Fibroblast of mammary gland (primary cell): ENCODE data around the gene ZDHHC14.
A peak's percentile ranks its signal among the peaks of the same experiment; 100 is the strongest.
"Not testable (repeated sequence)": the region's sequence is repeated elsewhere in the genome, so short reads cannot be mapped to it uniquely, and the experiment has no call there.

Experiments used
- DNase-seq: peaks from one replicate; pipeline ENCODE4 v3.0.0-alpha.2; 2010; ENCODE audit warnings: low read depth
- H3K4me3 ChIP-seq: 2 replicates; pipeline ENCODE4 v1.5.1; 2011; ENCODE audit warnings: low read depth, mild to moderate bottlenecking, low read length, moderate library complexity; ENCODE audit not compliant: control insufficient read depth
- TF ChIP-seq, protein P1 (sequence below): conservative IDR thresholded peaks from 2 replicates; pipeline ENCODE4 v1.5.1; 2011; ENCODE audit warnings: low read depth, low read length, inconsistent platforms; ENCODE audit not compliant: control insufficient read depth, insufficient read depth

ZDHHC14 gene

GRCh38 chr6:157579467-157580031 is 198.6 kb downstream of the ZDHHC14 start:
- DNase-seq, result peak; percentile 2

GRCh38 chr6:157584036-157584435 is 203.0 kb downstream of the ZDHHC14 start:
- TF ChIP-seq, protein P1, sequence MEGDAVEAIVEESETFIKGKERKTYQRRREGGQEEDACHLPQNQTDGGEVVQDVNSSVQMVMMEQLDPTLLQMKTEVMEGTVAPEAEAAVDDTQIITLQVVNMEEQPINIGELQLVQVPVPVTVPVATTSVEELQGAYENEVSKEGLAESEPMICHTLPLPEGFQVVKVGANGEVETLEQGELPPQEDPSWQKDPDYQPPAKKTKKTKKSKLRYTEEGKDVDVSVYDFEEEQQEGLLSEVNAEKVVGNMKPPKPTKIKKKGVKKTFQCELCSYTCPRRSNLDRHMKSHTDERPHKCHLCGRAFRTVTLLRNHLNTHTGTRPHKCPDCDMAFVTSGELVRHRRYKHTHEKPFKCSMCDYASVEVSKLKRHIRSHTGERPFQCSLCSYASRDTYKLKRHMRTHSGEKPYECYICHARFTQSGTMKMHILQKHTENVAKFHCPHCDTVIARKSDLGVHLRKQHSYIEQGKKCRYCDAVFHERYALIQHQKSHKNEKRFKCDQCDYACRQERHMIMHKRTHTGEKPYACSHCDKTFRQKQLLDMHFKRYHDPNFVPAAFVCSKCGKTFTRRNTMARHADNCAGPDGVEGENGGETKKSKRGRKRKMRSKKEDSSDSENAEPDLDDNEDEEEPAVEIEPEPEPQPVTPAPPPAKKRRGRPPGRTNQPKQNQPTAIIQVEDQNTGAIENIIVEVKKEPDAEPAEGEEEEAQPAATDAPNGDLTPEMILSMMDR, result no peak
- no peak for DNase-seq
- H3K4me3 ChIP-seq, result no peak overlapping the region

More at GRCh38 chr6:157579467-157580031, 198.6 kb downstream of the ZDHHC14 start:
- TF ChIP-seq, protein P1, result no peak
- H3K4me3 ChIP-seq, result no peak overlapping the region

DNA sequence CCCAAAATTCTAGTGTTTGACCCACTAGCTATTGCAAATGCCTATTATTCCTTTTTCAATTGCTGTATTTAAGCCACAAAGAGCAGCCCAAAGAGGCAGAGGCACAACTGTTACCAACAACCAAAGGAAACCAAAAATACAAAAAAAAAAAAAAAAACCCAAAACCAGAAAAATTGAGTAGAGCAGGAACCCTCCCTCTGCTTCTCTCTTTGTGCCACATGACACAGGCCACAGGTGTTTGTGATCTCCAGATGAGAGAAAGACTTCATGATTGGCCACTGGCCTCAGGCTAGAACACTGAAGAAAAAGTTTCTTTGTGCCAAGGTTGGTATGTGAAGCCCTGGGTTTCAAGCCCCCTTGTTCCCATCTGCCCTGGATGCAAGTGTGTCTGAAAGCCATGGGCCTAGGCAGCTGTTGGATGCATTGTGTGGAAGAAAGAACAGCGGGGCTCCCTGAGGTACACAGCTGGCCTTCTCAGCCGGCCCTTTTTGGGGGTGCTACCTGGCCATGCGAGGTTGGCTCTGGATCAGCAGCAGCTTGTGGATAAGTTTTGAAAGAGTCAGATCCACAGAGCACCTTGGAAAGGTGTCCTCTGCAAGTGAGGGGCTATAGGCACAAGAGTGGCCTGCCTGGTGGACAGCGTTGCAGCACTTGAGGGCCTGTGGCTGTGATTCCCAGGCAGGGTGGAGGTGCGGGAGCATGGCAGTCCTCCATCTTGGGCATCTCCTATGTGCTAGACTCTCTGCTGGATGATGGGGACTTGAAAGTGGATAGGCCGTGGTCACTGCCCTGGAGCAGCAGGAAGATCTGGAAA is 204.5 kb downstream of the ZDHHC14 start:
- no peak overlapping the region for H3K4me3 ChIP-seq
- TF ChIP-seq, protein P1, result no peak
- no peak for DNase-seq

DNA sequence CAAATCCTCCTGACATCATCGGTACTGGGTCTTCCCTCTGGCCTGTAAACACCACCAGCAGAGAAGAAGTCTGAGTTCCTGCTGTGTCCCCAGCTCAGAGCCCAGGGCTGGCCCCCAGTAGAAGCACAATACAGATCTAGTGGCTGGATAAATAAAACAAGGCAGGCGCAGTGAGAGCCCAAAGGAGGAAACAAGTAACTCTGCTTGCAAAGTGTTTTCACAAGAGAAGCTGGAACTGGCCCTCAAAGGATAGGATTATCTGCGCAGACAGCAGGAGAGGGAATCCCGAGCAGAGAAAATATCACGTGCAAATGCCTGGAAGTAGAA is 205.1 kb downstream of the ZDHHC14 start:
- DNase-seq, result no peak
- TF ChIP-seq, protein P1, result no peak
- no peak overlapping the region for H3K4me3 ChIP-seq

GRCh38 chr6:157586476-157587126 is 205.6 kb downstream of the ZDHHC14 start:
- TF ChIP-seq, protein P1, result no peak
- no peak overlapping the region for H3K4me3 ChIP-seq
- no peak for DNase-seq

DNA sequence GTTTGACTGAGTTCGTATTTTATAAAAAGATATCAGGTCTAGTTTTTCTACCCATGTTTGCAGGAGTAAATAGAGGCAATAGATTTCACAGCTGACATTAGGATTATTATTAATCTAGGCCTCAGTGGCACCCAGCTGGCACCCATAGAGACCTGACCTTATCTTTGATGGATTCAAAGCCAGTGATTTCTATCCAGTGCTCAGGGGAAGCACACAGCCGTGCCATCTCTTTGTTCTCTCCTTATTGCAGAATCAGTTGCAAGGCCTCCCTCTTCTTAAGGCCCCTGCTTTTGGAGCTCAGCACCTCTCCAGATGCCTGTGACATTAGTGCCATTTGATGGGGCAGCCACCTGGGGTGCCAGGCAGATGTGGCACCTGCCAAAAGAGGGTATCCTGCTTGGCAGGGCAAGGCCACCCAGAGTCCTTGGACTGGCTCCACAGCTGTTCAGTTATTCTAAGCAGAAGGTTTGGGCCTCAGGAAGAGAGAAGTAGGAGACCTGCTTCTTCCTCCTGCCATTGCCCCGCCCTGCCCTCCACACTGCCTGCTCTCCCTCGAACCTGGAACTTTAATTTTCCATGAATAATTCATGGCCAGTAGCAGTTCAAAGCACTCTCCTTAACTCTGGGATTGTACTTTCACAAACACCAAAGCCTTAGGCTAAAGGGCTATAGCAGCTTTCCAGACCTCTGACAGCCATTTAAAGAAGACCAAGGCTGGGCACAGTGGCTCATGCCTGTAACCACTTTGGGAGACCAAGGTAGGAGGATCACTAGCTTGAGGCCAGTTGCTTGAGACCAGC is 206.3 kb downstream of the ZDHHC14 start:
- H3K4me3 ChIP-seq, result no peak overlapping the region
- no peak for DNase-seq
- TF ChIP-seq, protein P1, result no peak

GRCh38 chr6:157590654-157591053 is 209.7 kb downstream of the ZDHHC14 start:
- not testable (repeated sequence) for DNase-seq, H3K4me3 ChIP-seq
